Measurements from ENCODE around the gene OPALIN. TPM values are rescaled to one million over a fixed set of nuclear protein-coding genes. Genes with fewer than 3 reads are reported as not detected.

OPALIN gene
- total and polyA plus RNA-seq, 10 of the 15 experiments (the other 5 are each of a cell fraction or from before 2014, with no cell fraction given), result not detected

- no peak overlapping the region for H3K9ac ChIP-seq (ENCODE audit: control insufficient read depth, insufficient read depth, low read length)
- no peaks in the 10 kb centered on the region for H3K9me3 ChIP-seq (replicated peaks; ENCODE audit: control insufficient read depth, insufficient read depth, low read length)
- H4K20me1 ChIP-seq (ENCODE audit: control insufficient read depth, insufficient read depth), result no peaks in the 10 kb centered on the region
- no peak; the same call in 2 of the 3 replicates for ATAC-seq
- peak overlapping the region; percentile 91; the same call in 1 of the 2 replicates for H2AFZ ChIP-seq (ENCODE audit: control insufficient read depth, low read depth, low read length)
- ChIA-PET POLR2A (no interaction called here), RAD21 (ENCODE audit: unreplicated experiment) (interaction anchor here (1.2 to 2.4 kb wide), 4 partner anchors 136 to 651 kb away, joined by 3 to 14 read pairs (median 4); partner anchors contain the start of gene TLL2), CTCF (interaction anchor here (0.6 to 8.1 kb wide), 30 partner anchors 8 to 840 kb away, joined by 3 to 64 read pairs (median 4); partner anchors contain the start of gene TLL2), SMC1A (ENCODE audit: uncharacterized antibody, unreplicated experiment) (interaction anchor here (0.6 to 2.6 kb wide), 11 partner anchors 9 to 536 kb away, joined by 3 to 14 read pairs (median 4); no protein-coding TSS in a partner anchor)
- in situ Hi-C loops (cut with MboI), result no loop called here
- TF ChIP-seq USF2 (IDR thresholded peaks at IDR 0.05; ENCODE audit: borderline replicate concordance, low read depth, low read length) (no peak), ZNF274 (IDR thresholded peaks at IDR 0.05; ENCODE audit: insufficient read depth, insufficient read length) (no peak), TARDBP (IDR thresholded peaks at IDR 0.05; ENCODE audit: borderline replicate concordance) (no peak), IRF5 (IDR thresholded peaks at IDR 0.05; ENCODE audit: borderline replicate concordance) (no peak), CREB1 (IDR thresholded peaks at IDR 0.05; ENCODE audit: low read depth) (no peak), NR2C1 (IDR thresholded peaks at IDR 0.05) (no peak), MEF2B (IDR thresholded peaks at IDR 0.05; ENCODE audit: partially characterized antibody, poor library complexity, severe bottlenecking) (no peak), NBN (IDR thresholded peaks at IDR 0.05) (no peak)
- TF ChIP-seq, protein P1, sequence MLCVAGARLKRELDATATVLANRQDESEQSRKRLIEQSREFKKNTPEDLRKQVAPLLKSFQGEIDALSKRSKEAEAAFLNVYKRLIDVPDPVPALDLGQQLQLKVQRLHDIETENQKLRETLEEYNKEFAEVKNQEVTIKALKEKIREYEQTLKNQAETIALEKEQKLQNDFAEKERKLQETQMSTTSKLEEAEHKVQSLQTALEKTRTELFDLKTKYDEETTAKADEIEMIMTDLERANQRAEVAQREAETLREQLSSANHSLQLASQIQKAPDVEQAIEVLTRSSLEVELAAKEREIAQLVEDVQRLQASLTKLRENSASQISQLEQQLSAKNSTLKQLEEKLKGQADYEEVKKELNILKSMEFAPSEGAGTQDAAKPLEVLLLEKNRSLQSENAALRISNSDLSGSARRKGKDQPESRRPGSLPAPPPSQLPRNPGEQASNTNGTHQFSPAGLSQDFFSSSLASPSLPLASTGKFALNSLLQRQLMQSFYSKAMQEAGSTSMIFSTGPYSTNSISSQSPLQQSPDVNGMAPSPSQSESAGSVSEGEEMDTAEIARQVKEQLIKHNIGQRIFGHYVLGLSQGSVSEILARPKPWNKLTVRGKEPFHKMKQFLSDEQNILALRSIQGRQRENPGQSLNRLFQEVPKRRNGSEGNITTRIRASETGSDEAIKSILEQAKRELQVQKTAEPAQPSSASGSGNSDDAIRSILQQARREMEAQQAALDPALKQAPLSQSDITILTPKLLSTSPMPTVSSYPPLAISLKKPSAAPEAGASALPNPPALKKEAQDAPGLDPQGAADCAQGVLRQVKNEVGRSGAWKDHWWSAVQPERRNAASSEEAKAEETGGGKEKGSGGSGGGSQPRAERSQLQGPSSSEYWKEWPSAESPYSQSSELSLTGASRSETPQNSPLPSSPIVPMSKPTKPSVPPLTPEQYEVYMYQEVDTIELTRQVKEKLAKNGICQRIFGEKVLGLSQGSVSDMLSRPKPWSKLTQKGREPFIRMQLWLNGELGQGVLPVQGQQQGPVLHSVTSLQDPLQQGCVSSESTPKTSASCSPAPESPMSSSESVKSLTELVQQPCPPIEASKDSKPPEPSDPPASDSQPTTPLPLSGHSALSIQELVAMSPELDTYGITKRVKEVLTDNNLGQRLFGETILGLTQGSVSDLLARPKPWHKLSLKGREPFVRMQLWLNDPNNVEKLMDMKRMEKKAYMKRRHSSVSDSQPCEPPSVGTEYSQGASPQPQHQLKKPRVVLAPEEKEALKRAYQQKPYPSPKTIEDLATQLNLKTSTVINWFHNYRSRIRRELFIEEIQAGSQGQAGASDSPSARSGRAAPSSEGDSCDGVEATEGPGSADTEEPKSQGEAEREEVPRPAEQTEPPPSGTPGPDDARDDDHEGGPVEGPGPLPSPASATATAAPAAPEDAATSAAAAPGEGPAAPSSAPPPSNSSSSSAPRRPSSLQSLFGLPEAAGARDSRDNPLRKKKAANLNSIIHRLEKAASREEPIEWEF (IDR thresholded peaks at IDR 0.05; ENCODE audit: insufficient replicate concordance, low read depth, low read length), result no peak
- TF ChIP-seq, protein P2, sequence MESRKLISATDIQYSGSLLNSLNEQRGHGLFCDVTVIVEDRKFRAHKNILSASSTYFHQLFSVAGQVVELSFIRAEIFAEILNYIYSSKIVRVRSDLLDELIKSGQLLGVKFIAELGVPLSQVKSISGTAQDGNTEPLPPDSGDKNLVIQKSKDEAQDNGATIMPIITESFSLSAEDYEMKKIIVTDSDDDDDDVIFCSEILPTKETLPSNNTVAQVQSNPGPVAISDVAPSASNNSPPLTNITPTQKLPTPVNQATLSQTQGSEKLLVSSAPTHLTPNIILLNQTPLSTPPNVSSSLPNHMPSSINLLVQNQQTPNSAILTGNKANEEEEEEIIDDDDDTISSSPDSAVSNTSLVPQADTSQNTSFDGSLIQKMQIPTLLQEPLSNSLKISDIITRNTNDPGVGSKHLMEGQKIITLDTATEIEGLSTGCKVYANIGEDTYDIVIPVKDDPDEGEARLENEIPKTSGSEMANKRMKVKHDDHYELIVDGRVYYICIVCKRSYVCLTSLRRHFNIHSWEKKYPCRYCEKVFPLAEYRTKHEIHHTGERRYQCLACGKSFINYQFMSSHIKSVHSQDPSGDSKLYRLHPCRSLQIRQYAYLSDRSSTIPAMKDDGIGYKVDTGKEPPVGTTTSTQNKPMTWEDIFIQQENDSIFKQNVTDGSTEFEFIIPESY (IDR thresholded peaks at IDR 0.05), result no peak
- no TSS peak for BruUV-seq (replicated peaks)
- FAIRE-seq, result no peak
- no peak for DNase-seq (ENCODE audit: low read depth, low spot score)
- no peak overlapping the region for H3K27ac ChIP-seq (ENCODE audit: control insufficient read depth, insufficient read depth)
- intact Hi-C loops (cut with micrococcal nuclease; ENCODE audit: unreplicated experiment), result no loop called here
- H3K36me3 ChIP-seq (ENCODE audit: control insufficient read depth in 2 of 2, insufficient read depth in 2 of 2, low read length in 1 of 2), result no peaks in the 10 kb centered on the region
- H3K27me3 ChIP-seq (replicated peaks in 1 of 2; ENCODE audit: control insufficient read depth in 2 of 2, insufficient read depth in 2 of 2, low read length in 1 of 2), result no peaks in the 10 kb centered on the region; a peak in 1 of 4 replicates
- no peak overlapping the region for H3K4me3 ChIP-seq
- H3K4me2 ChIP-seq (ENCODE audit: control insufficient read depth, insufficient read depth), result peak overlapping the region; percentile 100
- no peaks in the 10 kb centered on the region for H3K79me2 ChIP-seq (ENCODE audit: control insufficient read depth, insufficient read depth, low read length)
- 22% methylated on average over 8 of the region's 9 CpGs for whole genome bisulfite sequencing (ENCODE audit: insufficient coverage, insufficient replicate concordance, low lambda C conversion rate, missing lambda C conversion rate)
- peaks cover 8% of the 10 kb centered on the region for H3K4me1 ChIP-seq (ENCODE audit: control insufficient read depth, insufficient read depth, low read length)
These were observed 15.8 kb upstream of the OPALIN start for GRCh38 chr10:96374639-96374984.

Data from GM12878 (cell line).